ENCODE results near the gene IRX3. TPM values are rescaled to one million over a fixed set of nuclear protein-coding genes. Genes with fewer than 3 reads are reported as not detected.

The IRX3 gene
- total RNA-seq, 1 experiment from 2014 or later: 2.4 TPM

GRCh38 chr16:54239456-54239855, 47.1 kb downstream of the IRX3 start:
- H3K18ac ChIP-seq (ENCODE audit: insufficient read length, low read depth, low read length): no peak overlapping the region
- no peaks in the 10 kb centered on the region for H3K79me2 ChIP-seq (ENCODE audit: insufficient read depth, low read length)
- no peak overlapping the region for H3K56ac ChIP-seq (ENCODE audit: insufficient read length, low read depth, low read length)
- no peak overlapping the region for H2BK15ac ChIP-seq (ENCODE audit: low read depth, low read length)
- H3K27ac ChIP-seq (ENCODE audit: insufficient read length, low read depth, low read length): no peak overlapping the region
- H3K27ac Mint-ChIP-seq: no peak overlapping the region
- H2AK5ac ChIP-seq (ENCODE audit: insufficient read length, low read length): no peak overlapping the region
- no peak overlapping the region for H4K8ac ChIP-seq (replicated peaks; ENCODE audit: insufficient read length, low read depth, low read length)
- peaks cover 0 to 3% of the 10 kb centered on the region in 2 experiments; a peak in 2 of 5 replicates for H3K9me3 Mint-ChIP-seq
- H3K27me3 Mint-ChIP-seq (ENCODE audit: low read depth): peaks cover 4% of the 10 kb centered on the region
- no peak overlapping the region for H3K23ac ChIP-seq (ENCODE audit: insufficient read length, low read depth, low read length)
- no peak overlapping the region for H3K9ac ChIP-seq (ENCODE audit: extremely low read depth, insufficient read length, low read length)
- H4K20me1 ChIP-seq (ENCODE audit: control insufficient read depth, insufficient read depth, insufficient read length): no peaks in the 10 kb centered on the region
- H3T11ph ChIP-seq (ENCODE audit: low read length): no peak overlapping the region
- H3K23me2 ChIP-seq (ENCODE audit: insufficient read length, low read depth, low read length, poor library complexity, severe bottlenecking): no peaks in the 10 kb centered on the region
- no peak overlapping the region for H2BK5ac ChIP-seq (ENCODE audit: insufficient read length, low read length)
- H2BK12ac ChIP-seq (ENCODE audit: insufficient read length, low read depth, low read length): no peak overlapping the region
- H3K4me1 ChIP-seq (ENCODE audit: insufficient read depth, low read length): no peaks in the 10 kb centered on the region
- H4K91ac ChIP-seq (ENCODE audit: insufficient read length, low read depth, low read length): no peak overlapping the region
- no peak overlapping the region for H3K14ac ChIP-seq (ENCODE audit: insufficient read depth, low read length)
- H3K4ac ChIP-seq (ENCODE audit: low read depth, low read length): no peak overlapping the region
- no CpG with 5 or more reads among the region's 8 CpGs for WGBS (ENCODE audit: extremely low coverage, insufficient read length, low lambda C conversion rate)
- no peaks in the 10 kb centered on the region for H3K9me3 ChIP-seq (ENCODE audit: control insufficient read depth, low read depth, low read length)
- no peaks in the 10 kb centered on the region for H3K79me1 ChIP-seq (ENCODE audit: insufficient read depth, low read depth, low read length, poor library complexity, severe bottlenecking)
- no peak overlapping the region for H3K4me2 ChIP-seq (ENCODE audit: insufficient read depth, insufficient read length, low read length)
- no peak overlapping the region for H2AFZ ChIP-seq (ENCODE audit: low read length)
- H3K4me3 Mint-ChIP-seq: no peak overlapping the region
- H3K27me3 ChIP-seq (ENCODE audit: insufficient read depth, low read length): no peaks in the 10 kb centered on the region
- TF ChIP-seq CTCF (conservative IDR thresholded peaks at IDR 0.05): no peak
- H2BK20ac ChIP-seq (ENCODE audit: low read depth, low read length, poor library complexity, severe bottlenecking): no peak overlapping the region
- no peak for DNase-seq
- peaks cover 11 to 14% of the 10 kb centered on the region in 2 experiments for H3K4me1 Mint-ChIP-seq
- peaks cover 0 to 3% (median 0%) of the 10 kb centered on the region in 3 experiments; a peak in 3 of 7 replicates for H3K36me3 Mint-ChIP-seq (ENCODE audit: insufficient read depth in 1 of 3, low read depth in 3 of 3)
- H4K5ac ChIP-seq (ENCODE audit: insufficient read length, low read depth, low read length): no peak overlapping the region
- no peak overlapping the region for H2BK120ac ChIP-seq (ENCODE audit: low read depth, low read length, poor library complexity, severe bottlenecking)
